ENCODE results near the gene BABAM2.
"Not testable (repeated sequence)": the region's sequence is repeated elsewhere in the genome, so short reads cannot be mapped to it uniquely, and the experiment has no call there.

Gene BABAM2

GRCh38 chr2:28316546-28317335 is 426.2 kb downstream of the BABAM2 start:
- no peak for DNase-seq (ENCODE audit: low read depth)

- no peak for DNase-seq (ENCODE audit: low read depth)
Measured at GRCh38 chr2:28317390-28317789, 426.9 kb downstream of the BABAM2 start.

- DNase-seq (ENCODE audit: low read depth): no peak
Measured at GRCh38 chr2:28318023-28318422, 427.5 kb downstream of the BABAM2 start.

GRCh38 chr2:28318462-28319117 is 428.1 kb downstream of the BABAM2 start:
- no peak for DNase-seq (ENCODE audit: low read depth)

GRCh38 chr2:28319118-28320008 is 428.8 kb downstream of the BABAM2 start:
- no peak for DNase-seq (ENCODE audit: low read depth)

GRCh38 chr2:28320009-28320365 is 429.5 kb downstream of the BABAM2 start:
- DNase-seq (ENCODE audit: low read depth): no peak

- DNase-seq (ENCODE audit: low read depth): no peak
Measured at GRCh38 chr2:28320371-28320770, 429.8 kb downstream of the BABAM2 start.

GRCh38 chr2:28321426-28321825 is 430.9 kb downstream of the BABAM2 start:
- no peak for DNase-seq (ENCODE audit: low read depth)

- DNase-seq (ENCODE audit: low read depth): no peak
Measured at GRCh38 chr2:28322051-28322450, 431.5 kb downstream of the BABAM2 start.

GRCh38 chr2:28322456-28322855 is 431.9 kb downstream of the BABAM2 start:
- DNase-seq (ENCODE audit: low read depth): no peak

- no peak for DNase-seq (ENCODE audit: low read depth)
Measured at GRCh38 chr2:28322981-28323396, 432.5 kb downstream of the BABAM2 start.

GRCh38 chr2:28325173-28325566 is 434.6 kb downstream of the BABAM2 start:
- no peak for DNase-seq (ENCODE audit: low read depth)

- no peak for DNase-seq (ENCODE audit: low read depth)
Measured at GRCh38 chr2:28325567-28326468, 435.3 kb downstream of the BABAM2 start.

- no peak for DNase-seq (ENCODE audit: low read depth)
Measured at GRCh38 chr2:28326469-28326805, 435.9 kb downstream of the BABAM2 start.

GRCh38 chr2:28326881-28327505 is 436.5 kb downstream of the BABAM2 start:
- DNase-seq (ENCODE audit: low read depth): no peak

- DNase-seq (ENCODE audit: low read depth): no peak
Measured at GRCh38 chr2:28327581-28327955, 437.0 kb downstream of the BABAM2 start.

- DNase-seq (ENCODE audit: low read depth): no peak
Measured at GRCh38 chr2:28327956-28328922, 437.7 kb downstream of the BABAM2 start.

- no peak for DNase-seq (ENCODE audit: low read depth)
Measured at GRCh38 chr2:28329184-28329583, 438.7 kb downstream of the BABAM2 start.

- DNase-seq (ENCODE audit: low read depth): not testable (repeated sequence)
Measured at GRCh38 chr2:28330722-28331121, 440.2 kb downstream of the BABAM2 start.

GRCh38 chr2:28331797-28332196 is 441.3 kb downstream of the BABAM2 start:
- DNase-seq (ENCODE audit: low read depth): not testable (repeated sequence)
